Right ventricle myocardium superior (tissue), 1 donor: Measurements from ENCODE around the gene BCL2L12. TPM values are rescaled to one million over a fixed set of nuclear protein-coding genes. Genes with fewer than 3 reads are reported as not detected.
A peak's percentile ranks its signal among the peaks of the same experiment; 100 is the strongest.

Source experiments
- ATAC-seq: fragments of 200-7000 bp; cut with Tn5 transposase; one replicate; pipeline ENCODE4 v1.9.1; 2020; ENCODE audit warnings: mild to moderate bottlenecking; ENCODE audit not compliant: poor library complexity
- DNase-seq: peaks from one replicate; pipeline ENCODE4 v3.0.0-alpha.2; 2020
- intact Hi-C: fragments of 100-400 bp; cut with DNase I; formaldehyde crosslinking; loops from one replicate; pipeline ENCODE4 v1.11.2; 2022
- total RNA-seq: library from RNA; stranded (reverse); fragmentation: NEBNext Ultra II Directional; extraction: Animal tissue kit (Norgen Biotek cat#: 25700); gene quantifications from one replicate; pipeline ENCODE4 v1.2.1, GENCODE V29; 2021
- donor health status: DM: no; HTN: yes; CAD: no; lungs with severe emphysema.

The BCL2L12 gene
- total RNA-seq, 1 donor from 2014 or later = 10.8 TPM

- peak; percentile 73 for ATAC-seq
- peak; percentile 99 for DNase-seq
- intact Hi-C loops = no loop called here
Measured at GRCh38 chr19:49640113-49640898, 25.4 kb upstream of the BCL2L12 start, which contains the start of gene RRAS. TSS of gene RRAS (minus strand) at chr19:49640143. CDS start at chr19:49640098, 45 bp downstream.

DNA sequence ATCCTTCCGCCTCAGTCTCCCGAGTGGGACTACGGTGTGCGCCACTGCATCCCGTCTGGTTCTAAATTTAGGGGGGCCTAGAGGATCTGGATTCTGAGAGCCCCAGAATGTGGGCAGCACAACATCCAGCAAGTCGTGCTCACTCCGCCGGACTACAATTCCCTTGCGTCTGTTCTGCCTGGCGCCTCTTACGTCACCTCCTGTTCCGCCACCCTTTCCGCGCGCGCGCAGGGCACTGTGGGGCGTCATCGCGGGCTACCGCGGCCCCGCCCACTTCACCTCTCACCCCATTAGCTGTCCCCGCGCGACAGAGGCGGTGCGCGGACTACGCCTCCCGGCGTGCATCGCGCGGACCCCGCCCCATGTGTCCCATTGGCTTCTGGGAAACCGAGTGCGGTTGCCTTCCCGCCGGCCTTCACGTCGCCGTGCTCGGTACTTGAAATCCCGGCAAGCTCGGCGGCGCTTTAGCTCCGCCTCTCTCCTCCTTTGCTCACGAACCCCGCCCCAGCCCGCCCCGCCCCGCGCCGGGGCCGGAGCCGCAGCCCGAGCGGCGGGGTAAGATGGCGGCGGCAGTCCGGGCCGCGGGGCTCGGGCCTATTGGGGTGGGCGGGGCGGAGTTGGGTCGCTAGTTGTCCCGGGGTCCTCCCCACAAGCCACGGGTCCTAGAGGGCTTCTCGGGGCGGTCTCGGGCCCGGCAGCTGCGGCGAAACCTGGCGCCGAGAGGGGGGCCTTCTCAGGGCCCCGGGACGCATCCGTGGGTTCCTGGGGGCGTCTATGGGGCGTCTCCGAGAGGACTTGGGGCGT, 23.8 kb upstream of the BCL2L12 start, which contains the start of gene SCAF1:
SCAF1 (plus strand) TSS at position 522 of the 804 bp plus-strand sequence. CDS start 2,818 bp downstream, outside the sequence.
- DNase-seq (peak; percentile 100), ATAC-seq (peak; percentile 82)
- intact Hi-C loops = no loop called here

DNA sequence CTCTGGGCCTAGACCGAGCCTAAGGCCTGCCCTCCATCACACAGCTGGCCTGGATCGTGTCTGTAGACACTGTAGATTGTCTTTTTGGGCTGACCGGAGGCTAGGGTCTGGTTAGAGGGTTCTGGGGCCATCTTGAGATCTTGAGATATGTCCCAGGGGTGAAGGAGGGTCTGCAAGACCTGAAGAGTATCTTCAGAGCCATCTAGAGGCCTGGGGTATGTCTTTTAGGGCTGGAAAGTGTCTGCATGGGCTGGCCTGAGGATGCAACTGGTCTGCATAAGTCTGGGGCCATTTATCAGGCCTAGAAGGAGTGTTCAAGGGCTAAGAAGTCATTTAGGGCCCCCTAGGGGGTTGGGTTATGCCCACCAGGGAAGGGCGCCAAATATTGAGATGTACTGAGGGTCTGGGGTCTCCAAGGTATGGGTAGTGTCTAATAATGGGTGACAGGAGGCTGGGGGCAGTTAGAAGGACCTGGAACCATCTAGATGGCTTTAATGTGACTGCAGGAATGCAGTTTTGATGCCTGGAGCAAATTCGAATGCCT, 23.2 kb upstream of the BCL2L12 start:
- DNase-seq = no peak
- intact Hi-C loops = no loop called here

GRCh38 chr19:49643466-49643865, 22.3 kb upstream of the BCL2L12 start:
- intact Hi-C loops = no loop called here
- no peak for ATAC-seq
- DNase-seq = no peak

More for the DNA sequence above, 23.2 kb upstream of the BCL2L12 start:
- ATAC-seq = no peak

GRCh38 chr19:49645592-49645991, 20.1 kb upstream of the BCL2L12 start:
- intact Hi-C loops = no loop called here
- no peak for DNase-seq
- no peak for ATAC-seq

DNA sequence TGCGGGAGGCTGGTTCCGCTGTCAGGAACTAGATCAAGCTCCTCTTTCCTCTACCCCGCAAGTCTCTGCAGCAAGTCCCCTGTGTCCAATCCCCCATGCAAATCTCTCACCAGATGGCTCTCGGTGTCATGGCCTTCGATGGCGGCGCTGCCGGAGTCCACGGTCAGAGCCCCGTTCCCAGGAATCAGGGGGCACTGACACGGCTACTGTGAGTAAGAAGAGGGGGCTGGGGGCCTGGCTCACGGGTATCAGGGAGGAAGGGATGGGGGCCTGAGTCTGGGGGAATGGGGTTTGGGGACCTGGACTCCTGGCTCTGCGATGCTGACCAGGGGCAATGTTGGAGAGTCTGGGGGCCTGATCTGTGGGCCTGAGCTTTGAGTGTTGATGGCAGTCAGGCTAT, 19.7 kb upstream of the BCL2L12 start:
- DNase-seq (no peak), ATAC-seq (no peak)
- intact Hi-C loops = no loop called here

DNA sequence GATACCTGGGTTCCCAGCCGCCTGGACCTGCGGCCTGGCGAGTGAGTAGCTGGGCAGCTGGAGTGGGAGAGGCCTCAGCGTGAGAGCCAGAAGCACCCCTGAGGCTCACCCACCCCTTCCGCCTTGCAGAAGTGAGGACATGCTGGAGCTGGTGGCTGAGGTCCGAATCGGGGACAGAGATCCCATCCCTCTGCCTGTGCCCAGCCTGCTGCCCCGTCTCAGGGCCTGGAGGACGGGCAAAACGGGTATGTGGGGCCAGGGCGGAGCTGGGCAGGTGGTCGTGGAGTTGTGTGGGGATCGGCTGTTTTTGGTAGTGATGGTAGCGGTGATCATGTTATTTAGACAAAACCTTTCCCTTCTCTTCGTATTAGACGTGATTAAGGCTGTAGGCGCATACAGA, 19.1 kb upstream of the BCL2L12 start:
- ATAC-seq (no peak), DNase-seq (no peak)
- intact Hi-C loops = no loop called here

- intact Hi-C loops = no loop called here
- ATAC-seq (no peak), DNase-seq (no peak)
Measured at GRCh38 chr19:49651029-49651819, 14.5 kb upstream of the BCL2L12 start.

GRCh38 chr19:49651820-49652550, 13.7 kb upstream of the BCL2L12 start:
- DNase-seq = no peak
- intact Hi-C loops = no loop called here
- no peak for ATAC-seq

GRCh38 chr19:49652551-49653465, 12.9 kb upstream of the BCL2L12 start:
- intact Hi-C loops = no loop called here
- ATAC-seq (no peak), DNase-seq (no peak)

- DNase-seq (no peak), ATAC-seq (no peak)
- intact Hi-C loops = no loop called here
Measured at GRCh38 chr19:49653466-49653806, 12.3 kb upstream of the BCL2L12 start.

DNA sequence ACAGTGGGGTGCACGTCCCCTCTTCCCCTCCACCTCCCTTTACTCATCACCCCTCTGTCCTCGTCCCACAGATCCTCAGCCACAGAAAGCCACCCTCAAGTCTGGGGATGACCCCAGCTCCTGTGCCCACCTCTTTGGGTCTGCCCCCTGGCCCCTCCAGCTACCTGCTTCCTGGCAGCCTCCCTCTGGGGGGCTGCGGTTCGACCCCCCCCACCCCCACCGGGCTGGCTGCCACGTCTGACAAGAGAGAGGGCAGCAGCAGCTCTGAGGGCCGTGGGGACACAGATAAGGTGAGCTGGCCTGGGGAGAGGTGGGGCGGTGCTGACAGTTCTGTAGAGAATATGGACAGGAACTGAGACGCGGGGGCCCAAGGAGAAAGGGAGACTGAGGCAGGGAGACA, 11.2 kb upstream of the BCL2L12 start:
- DNase-seq (no peak), ATAC-seq (no peak)
- intact Hi-C loops = no loop called here

DNA sequence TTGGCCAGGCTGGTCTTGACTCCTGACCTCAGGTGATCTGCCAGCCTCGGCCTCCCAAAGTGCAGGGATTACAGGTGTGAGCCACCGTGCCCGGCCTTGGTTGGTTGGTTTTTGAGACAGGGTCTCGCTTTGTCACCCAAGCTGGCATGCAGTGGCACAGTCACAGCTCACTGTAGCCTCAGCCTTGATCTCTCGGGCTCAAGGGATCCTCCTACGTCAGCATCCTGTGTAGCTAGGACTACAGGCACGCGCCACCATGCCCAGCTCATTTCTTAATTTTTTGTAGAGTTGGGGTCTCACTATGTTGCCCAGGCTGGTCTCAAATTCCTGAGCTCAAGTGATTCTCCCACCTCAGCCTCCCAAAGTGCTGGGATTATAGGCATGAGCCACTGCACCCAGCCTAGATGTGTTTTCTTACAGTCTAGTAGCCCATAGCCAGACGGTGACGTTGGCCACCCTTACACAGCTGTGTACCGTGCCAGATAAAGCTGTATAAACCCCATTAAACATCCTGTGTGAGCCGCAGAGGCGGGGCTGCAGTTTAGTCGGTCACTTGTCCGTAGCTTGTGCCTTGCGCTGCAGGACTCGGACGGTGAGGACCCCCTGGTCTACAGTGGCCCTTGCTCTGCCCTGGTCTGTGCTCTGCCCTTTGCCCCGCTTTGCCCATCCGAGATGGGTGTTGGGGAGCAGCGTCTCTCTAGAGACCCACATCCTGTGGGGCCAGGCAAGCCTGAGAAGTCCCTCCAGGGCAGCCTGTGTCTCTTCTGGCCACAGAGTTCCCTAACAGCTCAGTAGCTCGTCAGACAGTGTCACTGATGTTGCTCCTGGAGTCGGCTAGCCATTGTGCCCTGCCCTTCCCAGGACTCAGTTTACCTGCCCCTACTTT, 9.9 kb upstream of the BCL2L12 start:
- ATAC-seq (no peak), DNase-seq (no peak)
- intact Hi-C loops = no loop called here

DNA sequence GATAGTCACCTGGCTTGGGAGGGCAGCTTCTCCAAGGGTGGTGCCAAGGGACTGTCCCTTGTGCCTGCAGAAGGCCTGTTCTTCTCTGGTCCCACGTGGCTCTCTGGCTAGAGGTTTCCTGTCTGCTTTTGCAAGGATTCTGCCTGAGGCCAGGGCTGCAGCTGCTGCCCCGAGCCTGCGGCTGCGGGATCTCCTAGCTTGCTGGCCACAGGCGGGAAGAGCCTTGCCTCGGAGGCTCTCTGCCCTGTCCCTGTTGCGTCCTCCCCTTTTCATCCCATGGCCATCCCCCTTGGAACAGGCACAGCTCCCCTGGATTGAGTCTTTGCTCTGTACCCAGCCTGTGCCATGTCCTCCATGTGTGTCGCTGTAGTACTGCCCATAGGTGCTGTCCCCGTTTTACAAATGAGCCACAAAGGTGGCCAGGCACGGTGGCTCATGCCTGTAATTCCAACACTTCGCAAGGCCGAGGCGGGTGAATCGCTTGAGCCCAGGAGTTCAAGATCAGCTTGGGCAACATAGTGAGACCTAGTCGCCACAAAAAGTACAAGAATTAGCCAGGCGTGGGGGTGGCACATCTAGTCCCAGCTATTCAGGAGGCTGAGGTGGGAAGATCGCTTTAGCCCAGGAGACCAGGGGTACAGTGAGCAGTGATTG, 9.2 kb upstream of the BCL2L12 start:
- DNase-seq (no peak), ATAC-seq (no peak)
- intact Hi-C loops = no loop called here

DNA sequence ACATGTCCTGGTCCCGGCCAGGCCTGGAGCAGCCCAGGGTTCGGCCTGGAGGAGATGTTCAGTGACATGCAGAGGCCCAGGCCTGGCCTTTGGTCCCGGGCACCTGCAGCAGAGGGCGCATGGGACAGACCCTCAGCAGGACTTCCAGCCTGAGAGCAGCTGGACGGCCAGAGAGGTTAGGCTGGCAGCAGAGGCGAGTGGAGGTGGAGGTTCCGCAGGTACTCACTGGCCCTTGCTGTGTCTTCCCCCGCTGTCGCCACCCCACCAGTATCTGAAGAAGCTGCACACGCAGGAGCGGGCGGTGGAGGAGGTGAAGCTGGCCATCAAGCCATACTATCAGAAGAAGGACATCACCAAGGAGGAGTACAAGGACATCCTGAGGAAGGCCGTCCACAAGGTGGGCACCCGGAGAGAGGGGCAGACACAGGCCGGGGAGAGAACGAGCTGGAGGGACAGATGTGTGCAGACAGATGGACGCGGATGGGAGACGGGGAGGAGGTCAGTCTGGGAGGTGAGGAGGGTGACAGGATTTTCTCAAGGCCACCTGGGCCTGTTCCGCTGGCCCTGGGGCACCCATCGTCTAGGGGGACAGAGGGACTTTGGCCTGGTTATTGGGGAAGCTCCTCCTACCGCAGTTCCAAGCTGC, 8.1 kb upstream of the BCL2L12 start:
- no peak for DNase-seq
- intact Hi-C loops = no loop called here
- ATAC-seq = no peak
